GM04504 (cell line): Measurements from ENCODE around the gene HFE.
"Not testable (repeated sequence)": the region's sequence is repeated elsewhere in the genome, so short reads cannot be mapped to it uniquely, and the experiment has no call there.

ENCODE experiments used
- DNase-seq: peaks from one replicate; pipeline ENCODE4 v3.0.0-alpha.2; 2012; ENCODE audit warnings: low read depth

Gene HFE

GRCh38 chr6:26087284-26088115 is at the start of gene HFE:
Gene HFE (plus strand): TSS chr6:26087429. CDS start chr6:26087441, 12 bp downstream.
- DNase-seq = no peak

- DNase-seq = no peak
These were observed 45.3 kb upstream of the HFE start for GRCh38 chr6:26041946-26042345.

GRCh38 chr6:26043384-26044139 is 43.7 kb upstream of the HFE start:
- DNase-seq = peak; percentile 95

- no peak for DNase-seq
These were observed 42.8 kb upstream of the HFE start for GRCh38 chr6:26044140-26045064.

- DNase-seq = peak; percentile 86
These were observed 41.9 kb upstream of the HFE start for GRCh38 chr6:26045065-26045927.

- DNase-seq = no peak
These were observed 41.3 kb upstream of the HFE start for GRCh38 chr6:26045928-26046368.

GRCh38 chr6:26047329-26047728 is 39.9 kb upstream of the HFE start:
- DNase-seq = not testable (repeated sequence)

GRCh38 chr6:26048590-26048989 is 38.6 kb upstream of the HFE start:
- no peak for DNase-seq

GRCh38 chr6:26051665-26052310 is 35.4 kb upstream of the HFE start:
- no peak for DNase-seq

GRCh38 chr6:26052762-26053250 is 34.4 kb upstream of the HFE start:
- not testable (repeated sequence) for DNase-seq

- DNase-seq = no peak
These were observed 33.0 kb upstream of the HFE start for GRCh38 chr6:26053992-26054780.

- peak; percentile 90 for DNase-seq
These were observed 32.2 kb upstream of the HFE start for GRCh38 chr6:26054781-26055718.

- DNase-seq = peak; percentile 70
These were observed 31.3 kb upstream of the HFE start for GRCh38 chr6:26055719-26056582.

- DNase-seq = no peak
These were observed 30.5 kb upstream of the HFE start for GRCh38 chr6:26056583-26057350.

GRCh38 chr6:26057899-26058298 is 29.3 kb upstream of the HFE start:
- DNase-seq = no peak

GRCh38 chr6:26058477-26059033 is 28.7 kb upstream of the HFE start:
- DNase-seq = not testable (repeated sequence)
